ENCODE data around the gene CST3.
"Not testable (repeated sequence)": the region's sequence is repeated elsewhere in the genome, so short reads cannot be mapped to it uniquely, and the experiment has no call there.

Gene CST3

GRCh38 chr20:23668477-23668951 lies 30.8 kb upstream of the CST3 start:
- H3K27me3 Mint-ChIP-seq = peaks cover 3% of the 10 kb centered on the region
- H3K27ac Mint-ChIP-seq = no peak overlapping the region
- H3K4me3 Mint-ChIP-seq = no peak overlapping the region
- H3K36me3 Mint-ChIP-seq = no peaks in the 10 kb centered on the region
- no peaks in the 10 kb centered on the region for H3K4me1 Mint-ChIP-seq (ENCODE audit: low read depth)
- peaks cover 6% of the 10 kb centered on the region for H3K9me3 Mint-ChIP-seq (ENCODE audit: low read depth)

GRCh38 chr20:23667666-23668065 lies 29.9 kb upstream of the CST3 start:
- no peak overlapping the region for H3K27ac Mint-ChIP-seq
- H3K36me3 Mint-ChIP-seq = no peaks in the 10 kb centered on the region
- H3K27me3 Mint-ChIP-seq = peaks cover 3% of the 10 kb centered on the region
- H3K4me3 Mint-ChIP-seq = no peak overlapping the region
- H3K9me3 Mint-ChIP-seq (ENCODE audit: low read depth) = no peaks in the 10 kb centered on the region
- no peaks in the 10 kb centered on the region for H3K4me1 Mint-ChIP-seq (ENCODE audit: low read depth)

- no peak overlapping the region for H3K4me3 Mint-ChIP-seq
- peaks cover 3% of the 10 kb centered on the region for H3K27me3 Mint-ChIP-seq
- no peaks in the 10 kb centered on the region for H3K36me3 Mint-ChIP-seq
- no peak overlapping the region for H3K27ac Mint-ChIP-seq
- H3K9me3 Mint-ChIP-seq (ENCODE audit: low read depth) = no peaks in the 10 kb centered on the region
- H3K4me1 Mint-ChIP-seq (ENCODE audit: low read depth) = no peaks in the 10 kb centered on the region
Measured at GRCh38 chr20:23666698-23667097, 28.9 kb upstream of the CST3 start.

- peaks cover 3% of the 10 kb centered on the region for H3K27me3 Mint-ChIP-seq
- H3K4me3 Mint-ChIP-seq = no peak overlapping the region
- H3K27ac Mint-ChIP-seq = no peak overlapping the region
- no peaks in the 10 kb centered on the region for H3K36me3 Mint-ChIP-seq
- no peaks in the 10 kb centered on the region for H3K4me1 Mint-ChIP-seq (ENCODE audit: low read depth)
- no peaks in the 10 kb centered on the region for H3K9me3 Mint-ChIP-seq (ENCODE audit: low read depth)
Measured at GRCh38 chr20:23666189-23666588, 28.4 kb upstream of the CST3 start.

GRCh38 chr20:23664954-23665353 lies 27.2 kb upstream of the CST3 start:
- Mint-ChIP-seq H3K27me3 (peaks cover 3% of the 10 kb centered on the region), H3K27ac (no peak overlapping the region), H3K4me1 (ENCODE audit: low read depth) (no peaks in the 10 kb centered on the region), H3K36me3 (no peaks in the 10 kb centered on the region), H3K4me3 (no peak overlapping the region), H3K9me3 (ENCODE audit: low read depth) (no peaks in the 10 kb centered on the region)

GRCh38 chr20:23664046-23664445 lies 26.3 kb upstream of the CST3 start:
- not testable (repeated sequence) for H3K36me3 Mint-ChIP-seq; H3K9me3 Mint-ChIP-seq (ENCODE audit: low read depth); H3K27me3 Mint-ChIP-seq; H3K4me1 Mint-ChIP-seq (ENCODE audit: low read depth); H3K27ac Mint-ChIP-seq; H3K4me3 Mint-ChIP-seq

- Mint-ChIP-seq H3K36me3 (no peaks in the 10 kb centered on the region), H3K4me1 (ENCODE audit: low read depth) (no peaks in the 10 kb centered on the region), H3K27me3 (peaks cover 3% of the 10 kb centered on the region), H3K9me3 (ENCODE audit: low read depth) (no peaks in the 10 kb centered on the region), H3K27ac (no peak overlapping the region), H3K4me3 (no peak overlapping the region)
Measured at GRCh38 chr20:23663180-23663579, 25.4 kb upstream of the CST3 start.

GRCh38 chr20:23662276-23662870 lies 24.6 kb upstream of the CST3 start:
- H3K4me3 Mint-ChIP-seq = no peak overlapping the region
- no peaks in the 10 kb centered on the region for H3K9me3 Mint-ChIP-seq (ENCODE audit: low read depth)
- H3K27ac Mint-ChIP-seq = no peak overlapping the region
- H3K4me1 Mint-ChIP-seq (ENCODE audit: low read depth) = no peaks in the 10 kb centered on the region
- H3K36me3 Mint-ChIP-seq = no peaks in the 10 kb centered on the region
- H3K27me3 Mint-ChIP-seq = peaks cover 3% of the 10 kb centered on the region

GRCh38 chr20:23661002-23661429 lies 23.3 kb upstream of the CST3 start:
- no peaks in the 10 kb centered on the region for H3K36me3 Mint-ChIP-seq
- H3K27ac Mint-ChIP-seq = no peak overlapping the region
- H3K9me3 Mint-ChIP-seq (ENCODE audit: low read depth) = no peaks in the 10 kb centered on the region
- no peaks in the 10 kb centered on the region for H3K27me3 Mint-ChIP-seq
- no peaks in the 10 kb centered on the region for H3K4me1 Mint-ChIP-seq (ENCODE audit: low read depth)
- H3K4me3 Mint-ChIP-seq = no peak overlapping the region

GRCh38 chr20:23659989-23660837 lies 22.5 kb upstream of the CST3 start:
- Mint-ChIP-seq H3K27ac (no peak overlapping the region), H3K9me3 (ENCODE audit: low read depth) (no peaks in the 10 kb centered on the region), H3K27me3 (no peaks in the 10 kb centered on the region)

GRCh38 chr20:23659610-23659988 lies 21.8 kb upstream of the CST3 start:
- not testable (repeated sequence) for H3K36me3 Mint-ChIP-seq; H3K27ac Mint-ChIP-seq; H3K27me3 Mint-ChIP-seq; H3K9me3 Mint-ChIP-seq (ENCODE audit: low read depth); H3K4me1 Mint-ChIP-seq (ENCODE audit: low read depth); H3K4me3 Mint-ChIP-seq

More at GRCh38 chr20:23659989-23660837, 22.5 kb upstream of the CST3 start:
- no peaks in the 10 kb centered on the region for H3K36me3 Mint-ChIP-seq
- no peaks in the 10 kb centered on the region for H3K4me1 Mint-ChIP-seq (ENCODE audit: low read depth)
- no peak overlapping the region for H3K4me3 Mint-ChIP-seq

- H3K4me3 Mint-ChIP-seq = no peak overlapping the region
Measured at GRCh38 chr20:23658989-23659609, 21.3 kb upstream of the CST3 start.

GRCh38 chr20:23658336-23658735 lies 20.6 kb upstream of the CST3 start:
- no peaks in the 10 kb centered on the region for H3K36me3 Mint-ChIP-seq

More at GRCh38 chr20:23658989-23659609, 21.3 kb upstream of the CST3 start:
- H3K27ac Mint-ChIP-seq = no peak overlapping the region
- no peaks in the 10 kb centered on the region for H3K36me3 Mint-ChIP-seq
- no peaks in the 10 kb centered on the region for H3K9me3 Mint-ChIP-seq (ENCODE audit: low read depth)
- H3K27me3 Mint-ChIP-seq = peaks cover 2% of the 10 kb centered on the region
- no peaks in the 10 kb centered on the region for H3K4me1 Mint-ChIP-seq (ENCODE audit: low read depth)

GRCh38 chr20:23657202-23657601 lies 19.4 kb upstream of the CST3 start:
- no peaks in the 10 kb centered on the region for H3K4me1 Mint-ChIP-seq (ENCODE audit: low read depth)

More at GRCh38 chr20:23658336-23658735, 20.6 kb upstream of the CST3 start:
- no peaks in the 10 kb centered on the region for H3K4me1 Mint-ChIP-seq (ENCODE audit: low read depth)
- H3K9me3 Mint-ChIP-seq (ENCODE audit: low read depth) = no peaks in the 10 kb centered on the region
- H3K4me3 Mint-ChIP-seq = no peak overlapping the region
- no peak overlapping the region for H3K27ac Mint-ChIP-seq
- H3K27me3 Mint-ChIP-seq = peaks cover 2% of the 10 kb centered on the region

GRCh38 chr20:23656372-23656771 lies 18.6 kb upstream of the CST3 start:
- no peaks in the 10 kb centered on the region for H3K4me1 Mint-ChIP-seq (ENCODE audit: low read depth)
- H3K27ac Mint-ChIP-seq = no peak overlapping the region
- no peak overlapping the region for H3K4me3 Mint-ChIP-seq
- H3K36me3 Mint-ChIP-seq = no peaks in the 10 kb centered on the region
- H3K9me3 Mint-ChIP-seq (ENCODE audit: low read depth) = no peaks in the 10 kb centered on the region
- H3K27me3 Mint-ChIP-seq = peaks cover 2% of the 10 kb centered on the region

More at GRCh38 chr20:23657202-23657601, 19.4 kb upstream of the CST3 start:
- Mint-ChIP-seq H3K9me3 (ENCODE audit: low read depth) (no peaks in the 10 kb centered on the region), H3K4me3 (no peak overlapping the region), H3K27ac (no peak overlapping the region), H3K36me3 (no peaks in the 10 kb centered on the region), H3K27me3 (peaks cover 2% of the 10 kb centered on the region)
